Adrenal gland (tissue), 12 donors: ENCODE measurements around the gene MLIP. TPM values are rescaled to one million over a fixed set of nuclear protein-coding genes. Genes with fewer than 3 reads are reported as not detected.

Experiments used
- DNase-seq, 7 donors: peaks; one replicate each; pipeline ENCODE4 v3.0.0-alpha.2; 2019 to 2020
- H3K27ac ChIP-seq, 5 donors: fragments of 200-600 bp; sonication (generic) in 4 of 5; 1 replicate in 3 of 5; 2 replicates in 2 of 5; pipeline versions ENCODE4 v1.5.1 to v1.8.0; 2016 to 2020; ENCODE audit warnings: mild to moderate bottlenecking in 1 of 5
- H3K27me3 ChIP-seq: fragments of 200-600 bp; 2 replicates; pipeline ENCODE4 v1.8.0; 2021
- H3K36me3 ChIP-seq, 2 donors: fragments of 200-600 bp; replicated peaks in 1 of 2; 1 replicate in 1 of 2; 2 replicates in 1 of 2; pipeline versions ENCODE4 v1.5.1 to v1.8.0; 2018 to 2022
- H3K4me1 ChIP-seq, 2 donors: fragments of 200-600 bp; replicated peaks in 1 of 2; 1 replicate in 1 of 2; 2 replicates in 1 of 2; pipeline versions ENCODE4 v1.5.1 to v1.8.0; 2018 to 2021
- H3K4me3 ChIP-seq, 4 donors: fragments of 200-600 bp; sonication (generic) in 3 of 4; one replicate each; pipeline ENCODE4 v1.5.1; 2016 to 2018
- H3K9me3 ChIP-seq, 3 donors: fragments of 200-600 bp; sonication (generic) in 1 of 3; replicated peaks in 1 of 3; 1 replicate in 2 of 3; 2 replicates in 1 of 3; pipeline versions ENCODE4 v1.5.1 to v1.8.0; 2016 to 2021
- CTCF ChIP-seq, 6 experiments: fragments of 450-650 bp in 4 of 6; fragments of 200-600 bp in 2 of 6; sonication (generic) in 1 of 6; IDR thresholded peaks; 1 replicate in 5 of 6; 2 replicates in 1 of 6; pipeline versions ENCODE4 v1.5.1 to v1.8.0; 2016 to 2021; ENCODE audit warnings: antibody characterized with exemption in 6 of 6, mild to moderate bottlenecking in 2 of 6, moderate library complexity in 1 of 6
- POLR2A ChIP-seq, 2 donors: fragments of 450-650 bp; IDR thresholded peaks; one replicate each; pipeline ENCODE4 v1.6.1; 2017; ENCODE audit warnings: antibody characterized with exemption in 2 of 2, mild to moderate bottlenecking in 2 of 2, moderate library complexity in 1 of 2
- WGBS, 4 donors: extraction: QIAGEN DNeasy Blood & Tissue Kit in 2 of 4; methylation state at CpG; one replicate each; pipeline versions ENCODE4 v1.1.5 to v1.1.7; 2013 to 2017; 5-methylcytosine and 5-hydroxymethylcytosine counted together
- intact Hi-C, 2 donors: fragments of 100-400 bp; cut with DNase I; formaldehyde crosslinking; loops; one replicate each; pipeline versions ENCODE4 v1.14.1 to v1.15.0; 2022 to 2023
- polyA plus RNA-seq, 3 donors: library from polyadenylated mRNA; stranded (reverse); fragments of 200-250 nt in 2 of 3; fragments of 350-450 nt in 1 of 3; fragmentation: Illumina TruSeq in 1 of 3; extraction: RNeasy Lipid Tissue Mini Kit (QIAGEN cat#74804) in 1 of 3; gene quantifications; one replicate each; pipeline ENCODE4 v1.2.3, GENCODE V29; 2013 to 2014
- total RNA-seq, 9 donors: library from RNA; depleted of rRNA in 4 of 9; stranded (reverse); fragments of >200 nt in 4 of 9; fragments of 120-200 nt in 1 of 9; fragmentation: NEBNext Ultra II Directional in 1 of 9; extraction: Animal tissue kit (Norgen Biotek cat#: 25700) in 1 of 9; gene quantifications; one replicate each; pipeline versions ENCODE4 v1.1.0 to v1.2.4, GENCODE V29; 2013 to 2023
- donor health status: healthy with polysubstance abuse.
- donor health status: Bipolar disorder and iron deficiency.
- donor health status: DM: yes; HTN: yes; CAD: no.
- donor health status: DM: no; HTN: no; CAD: no.
- donor health status: DM: no; HTN: no; CAD: no.
- donor health status: DM: yes; HTN: yes; CAD: no.

The MLIP gene
- total and polyA plus RNA-seq, 12 donors, result 0.88 to 9.6 (median 5.0) TPM

GRCh38 chr6:54099225-54099624 lies 12.0 kb upstream of the MLIP start:
- intact Hi-C loops, result no loop called here
- H3K9me3 ChIP-seq, result no peaks in the 10 kb centered on the region
- no peak for DNase-seq
- WGBS, 4 donors, result 89 to 92% (median 90%) methylated on average over 3 of the region's 3 CpGs
- no peaks in the 10 kb centered on the region for H3K36me3 ChIP-seq
- H3K4me1 ChIP-seq, result no peaks in the 10 kb centered on the region
- H3K27ac ChIP-seq, result no peak overlapping the region
- H3K4me3 ChIP-seq, result no peak overlapping the region
- no peak for TF ChIP-seq CTCF (IDR thresholded peaks at IDR 0.05)
- TF ChIP-seq POLR2A (IDR thresholded peaks at IDR 0.05), result no peak
- H3K27me3 ChIP-seq, result no peaks in the 10 kb centered on the region

- H3K27ac ChIP-seq, result no peak overlapping the region
Observed at GRCh38 chr6:54100411-54101006, 10.7 kb upstream of the MLIP start.

GRCh38 chr6:54102238-54102637 lies 9.0 kb upstream of the MLIP start:
- no peaks in the 10 kb centered on the region for H3K4me1 ChIP-seq
- intact Hi-C loops, result no loop called here
- H3K27ac ChIP-seq, result no peak overlapping the region
- no peaks in the 10 kb centered on the region for H3K9me3 ChIP-seq
- TF ChIP-seq CTCF (IDR thresholded peaks at IDR 0.05) (no peak), POLR2A (IDR thresholded peaks at IDR 0.05) (no peak)
- H3K27me3 ChIP-seq, result no peaks in the 10 kb centered on the region
- no peak for DNase-seq
- H3K4me3 ChIP-seq, result no peak overlapping the region
- H3K36me3 ChIP-seq, result no peaks in the 10 kb centered on the region
- WGBS, 4 donors, result 36 to 70% (median 42%) methylated on average over 1 of the region's 1 CpG

More at GRCh38 chr6:54100411-54101006, 10.7 kb upstream of the MLIP start:
- no peaks in the 10 kb centered on the region for H3K9me3 ChIP-seq
- intact Hi-C loops, result no loop called here
- DNase-seq, result no peak
- no peaks in the 10 kb centered on the region for H3K27me3 ChIP-seq
- H3K36me3 ChIP-seq, result no peaks in the 10 kb centered on the region
- no peaks in the 10 kb centered on the region for H3K4me1 ChIP-seq
- TF ChIP-seq CTCF (IDR thresholded peaks at IDR 0.05) (no peak), POLR2A (IDR thresholded peaks at IDR 0.05) (no peak)
- 78 to 93% (median 92%) methylated on average over 1 of the region's 1 CpG for WGBS, 4 donors
- no peak overlapping the region for H3K4me3 ChIP-seq

- intact Hi-C loops, result no loop called here
- TF ChIP-seq CTCF (IDR thresholded peaks at IDR 0.05) (no peak), POLR2A (IDR thresholded peaks at IDR 0.05) (no peak)
- WGBS, 4 donors, result 81 to 93% (median 88%) methylated on average over 3 of the region's 3 CpGs
- H3K36me3 ChIP-seq, result no peaks in the 10 kb centered on the region
- no peaks in the 10 kb centered on the region for H3K27me3 ChIP-seq
- no peak for DNase-seq
- H3K4me3 ChIP-seq, result no peak overlapping the region
- H3K4me1 ChIP-seq, result peaks cover 0 to 8% of the 10 kb centered on the region in 2 donors
- no peak overlapping the region for H3K27ac ChIP-seq
- no peaks in the 10 kb centered on the region for H3K9me3 ChIP-seq
Observed at GRCh38 chr6:54103497-54103896, 7.7 kb upstream of the MLIP start.
